GM12878 (cell line): ENCODE measurements around the gene ASH1L. TPM values are rescaled to one million over a fixed set of nuclear protein-coding genes. Genes with fewer than 3 reads are reported as not detected.
"Not testable (repeated sequence)": the region's sequence is repeated elsewhere in the genome, so short reads cannot be mapped to it uniquely, and the experiment has no call there.

Experiments
- ATAC-seq: fragments of 200-7000 bp; cut with Tn5 transposase; 3 replicates; pipeline ENCODE4 v1.9.1; 2020; ENCODE audit warnings: mild to moderate bottlenecking, moderate library complexity
- BruUV-seq: library from RNA; stranded (reverse); fragments of 400-500 nt; replicated peaks from 2 replicates; lab custom pipeline; 2021; lab: Mats Ljungman, UMichigan
- CTCF ChIA-PET: fragments of 300-600 bp; sonication (Branson Sonifier 250); formaldehyde crosslinking; extraction: SDS; loops from one replicate; lab custom pipeline; 2021; ENCODE audit warnings: inconsistent platforms; lab: Yijun Ruan, JAX
- POLR2A ChIA-PET: fragments of 350-600 bp; formaldehyde crosslinking; extraction: SDS; loops from one replicate; lab custom pipeline; 2021; ENCODE audit warnings: inconsistent platforms; lab: Charles Lee
- RAD21 ChIA-PET: fragments of 300-600 bp; sonication (Branson Sonifier 250); formaldehyde crosslinking; loops from one replicate; lab custom pipeline; 2023; ENCODE audit warnings: antibody characterized with exemption; ENCODE audit not compliant: unreplicated experiment; lab: Charles Lee
- SMC1A ChIA-PET: fragments of 300-600 bp; sonication (Branson Sonifier 250); formaldehyde crosslinking; loops from one replicate; lab custom pipeline; 2023; ENCODE audit not compliant: unreplicated experiment, uncharacterized antibody; lab: Charles Lee
- DNase-seq: peaks from one replicate; pipeline ENCODE4 v3.0.0-alpha.2; 2011; ENCODE audit warnings: low read depth, low spot score
- FAIRE-seq: peaks from 3 replicates; lab custom pipeline; 2011; peaks lifted over from hg19 to GRCh38; lab: Jason Lieb, UNC
- H2AFZ ChIP-seq: 2 replicates; pipeline ENCODE4 v1.6.0; 2011; ENCODE audit warnings: low read depth, low read length, control low read depth; ENCODE audit not compliant: control insufficient read depth
- H3K27ac ChIP-seq: 2 replicates; pipeline ENCODE4 v1.5.1; 2011; ENCODE audit warnings: control low read depth; ENCODE audit not compliant: control insufficient read depth, insufficient read depth
- H3K27me3 ChIP-seq, 2 experiments: replicated peaks in 1 of 2; 2 replicates each; pipeline versions ENCODE4 v1.6.0 to v1.6.1; 2011; ENCODE audit warnings: low read length in 1 of 2; ENCODE audit not compliant: control insufficient read depth in 2 of 2, insufficient read depth in 2 of 2
- H3K36me3 ChIP-seq, 2 experiments: 2 replicates each; pipeline ENCODE4 v1.5.1; 2011; ENCODE audit warnings: low read length in 1 of 2; ENCODE audit not compliant: control insufficient read depth in 2 of 2, insufficient read depth in 2 of 2
- H3K4me1 ChIP-seq: 2 replicates; pipeline ENCODE4 v1.6.1; 2011; ENCODE audit warnings: mild to moderate bottlenecking, low read length, moderate library complexity, mixed read lengths; ENCODE audit not compliant: control insufficient read depth, insufficient read depth
- H3K4me2 ChIP-seq: 2 replicates; pipeline ENCODE4 v1.6.0; 2011; ENCODE audit warnings: control low read depth; ENCODE audit not compliant: control insufficient read depth, insufficient read depth
- H3K4me3 ChIP-seq: fragments of 200-600 bp; sonication (generic); 2 replicates; pipeline ENCODE4 v1.5.1; 2016
- H3K79me2 ChIP-seq: 2 replicates; pipeline ENCODE4 v1.6.0; 2011; ENCODE audit warnings: low read length; ENCODE audit not compliant: control insufficient read depth, insufficient read depth
- H3K9ac ChIP-seq: 2 replicates; pipeline ENCODE4 v1.8.0; 2011; ENCODE audit warnings: low read length, control low read depth, mixed read lengths; ENCODE audit not compliant: control insufficient read depth, insufficient read depth
- H3K9me3 ChIP-seq: replicated peaks from 3 replicates; pipeline ENCODE4 v1.5.1; 2011; ENCODE audit warnings: mild to moderate bottlenecking, low read length; ENCODE audit not compliant: control insufficient read depth, insufficient read depth
- H4K20me1 ChIP-seq: 2 replicates; pipeline ENCODE4 v1.6.0; 2011; ENCODE audit not compliant: control insufficient read depth, insufficient read depth
- HDGF ChIP-seq: fragments of 450-650 bp; IDR thresholded peaks from 2 replicates; pipeline ENCODE4 v1.6.1; 2016; ENCODE audit warnings: antibody characterized with exemption
- RELA ChIP-seq: fragments of 450-650 bp; IDR thresholded peaks from 2 replicates; pipeline ENCODE4 v1.8.0; 2014; ENCODE audit warnings: borderline replicate concordance; ENCODE audit not compliant: partially characterized antibody
- REST ChIP-seq: IDR thresholded peaks from 2 replicates; pipeline ENCODE4 v1.6.1; 2012; ENCODE audit warnings: mild to moderate bottlenecking, low read depth, low read length
- SRF ChIP-seq, 2 experiments: IDR thresholded peaks; 2 replicates each; pipeline ENCODE4 v1.6.1; 2011; ENCODE audit warnings: low read depth in 2 of 2, low read length in 2 of 2, mild to moderate bottlenecking in 1 of 2, moderate library complexity in 1 of 2
- SUPT20H ChIP-seq: IDR thresholded peaks from 2 replicates; pipeline ENCODE4 v1.6.1; 2011; ENCODE audit warnings: low read depth, mild to moderate bottlenecking, low read length, moderate library complexity, borderline replicate concordance; ENCODE audit not compliant: control insufficient read depth
- ZBTB33 ChIP-seq: fragments of 450-650 bp; IDR thresholded peaks from 2 replicates; pipeline ENCODE4 v1.6.1; 2017; ENCODE audit warnings: mild to moderate bottlenecking
- ZNF274 ChIP-seq: IDR thresholded peaks from one replicate; pipeline ENCODE4 v1.8.0; 2011; ENCODE audit not compliant: insufficient read length, insufficient read depth
- WGBS: methylation state at CpG from one replicate; pipeline ENCODE4 v1.1.6; 2016; ENCODE audit warnings: low lambda C conversion rate; ENCODE audit not compliant: insufficient replicate concordance, insufficient coverage; ENCODE audit errors: missing lambda C conversion rate; 5-methylcytosine and 5-hydroxymethylcytosine counted together
- in situ Hi-C: fragments of 300-500 bp; cut with MboI; formaldehyde crosslinking; loops from 9 replicates; pipeline ENCODE4 v1.14.3; 2018; ENCODE audit warnings: mixed read lengths
- intact Hi-C: fragments of 100-400 bp; cut with micrococcal nuclease; formaldehyde crosslinking; loops from one replicate; pipeline ENCODE4 v1.14.2; 2022; ENCODE audit not compliant: unreplicated experiment
- polyA plus RNA-seq, 11 experiments: library from polyadenylated mRNA; depleted of rRNA in 4 of 11; unstranded in 6 of 11; stranded (reverse) in 5 of 11; fragments of >200 nt; fragmentation: Nextera tagmentation in 4 of 11; fragmentation: Illumina TruSeq in 1 of 11; extraction: Ambion mirVana in 4 of 11; extraction: Trizol in 1 of 11; gene quantifications; 1 replicate in 1 of 11; 2 replicates in 10 of 11; pipeline versions ENCODE4 v1.2.1 to v1.2.3, GENCODE V29; 2011 to 2016; ENCODE audit warnings: inconsistent platforms in 2 of 11, missing spikeins in 2 of 11, low read depth in 1 of 11
- total RNA-seq, 4 experiments: library from RNA; depleted of rRNA in 3 of 4; stranded (reverse); fragments of >200 nt in 3 of 4; fragmentation: Illumina TruSeq in 1 of 4; extraction: Trizol in 1 of 4; gene quantifications; 2 replicates each; pipeline versions ENCODE4 v1.2.1 to v1.2.3, GENCODE V29; 2013 to 2021

ASH1L gene
- total and polyA plus RNA-seq, 10 of the 15 experiments (the other 5 are each of a cell fraction or from before 2014, with no cell fraction given) = 1.7 to 23.9 (median 16.6) TPM

- BruUV-seq, H3K4me3 ChIP-seq, H3K27me3 ChIP-seq, FAIRE-seq, H2AFZ ChIP-seq, intact Hi-C loops, in situ Hi-C loops, H3K9me3 ChIP-seq, H3K27ac ChIP-seq, H3K9ac ChIP-seq, H4K20me1 ChIP-seq, H3K4me2 ChIP-seq, H3K4me1 ChIP-seq, CTCF ChIA-PET, H3K79me2 ChIP-seq, DNase-seq, ATAC-seq: not testable (repeated sequence)
- SMC1A ChIA-PET = interaction anchor here (1.1 kb wide), 1 partner anchor 13 kb away, joined by 3 read pairs; no protein-coding TSS in a partner anchor
- whole genome bisulfite sequencing = 100% methylated on average over 5 of the region's 6 CpGs
- RAD21 ChIA-PET = interaction anchor here (0.6 to 1.5 kb wide), 2 partner anchors 62 to 82 kb away, joined by 3 to 4 read pairs; no protein-coding TSS in a partner anchor
- peaks cover 5 to 16% of the 10 kb centered on the region in 2 experiments; a peak in 3 of 4 replicates for H3K36me3 ChIP-seq
- POLR2A ChIA-PET = interaction anchor here (0.7 kb wide), 1 partner anchor 132 kb away, joined by 4 read pairs; no protein-coding TSS in a partner anchor
Measured at GRCh38 chr1:155442431-155442830, 120.2 kb downstream of the ASH1L start.

GRCh38 chr1:155437405-155437804 lies 125.2 kb downstream of the ASH1L start:
- H3K9ac ChIP-seq = no peak overlapping the region
- ChIA-PET RAD21 (interaction anchor here (1.0 kb wide), 1 partner anchor 187 kb away, joined by 3 read pairs; no protein-coding TSS in a partner anchor), POLR2A (no interaction called here), SMC1A (interaction anchor here (1.0 kb wide), 1 partner anchor 9 kb away, joined by 3 read pairs; no protein-coding TSS in a partner anchor), CTCF (interaction anchor here (0.6 kb wide), 1 partner anchor 138 kb away, joined by 3 read pairs; no protein-coding TSS in a partner anchor)
- peaks cover 7 to 20% of the 10 kb centered on the region in 2 experiments; a peak in 3 of 4 replicates for H3K36me3 ChIP-seq
- BruUV-seq = no TSS peak
- ATAC-seq (no peak), DNase-seq (no peak), FAIRE-seq (no peak)
- no peaks in the 10 kb centered on the region; the same call in none of the 2 replicates for H3K79me2 ChIP-seq
- whole genome bisulfite sequencing = 88% methylated on average over 4 of the region's 4 CpGs
- H3K4me2 ChIP-seq = no peak overlapping the region
- no peak overlapping the region for H2AFZ ChIP-seq
- H4K20me1 ChIP-seq = no peaks in the 10 kb centered on the region; the same call in 1 of the 2 replicates
- no peaks in the 10 kb centered on the region for H3K4me1 ChIP-seq
- H3K4me3 ChIP-seq = no peak overlapping the region
- in situ Hi-C loops = no loop called here
- intact Hi-C loops = no loop called here
- H3K27me3 ChIP-seq = no peaks in the 10 kb centered on the region
- H3K9me3 ChIP-seq = no peaks in the 10 kb centered on the region; the same call in 2 of the 3 replicates
- H3K27ac ChIP-seq = no peak overlapping the region
- no peak for TF ChIP-seq HDGF
- no peak for TF ChIP-seq ZBTB33
- TF ChIP-seq SUPT20H = no peak
- TF ChIP-seq SRF (IDR thresholded peaks at IDR 0.05; ENCODE audit: low read depth in 2 of 2, low read length in 2 of 2) = no peak
- TF ChIP-seq RELA = no peak
- TF ChIP-seq REST = no peak
- TF ChIP-seq ZNF274 = no peak
